AG09309 (cell line): ENCODE data around the gene LCN6.
"Not testable (repeated sequence)": the region's sequence is repeated elsewhere in the genome, so short reads cannot be mapped to it uniquely, and the experiment has no call there.

ENCODE experiments used
- DNase-seq: peaks from one replicate; pipeline ENCODE4 v3.0.0-alpha.2; 2010; ENCODE audit warnings: low read depth
- H3K4me3 ChIP-seq: 2 replicates; pipeline ENCODE4 v1.5.1; 2011; ENCODE audit warnings: mild to moderate bottlenecking, low read depth, low read length, moderate library complexity; ENCODE audit not compliant: control insufficient read depth
- TF ChIP-seq, protein P1 (sequence below): IDR thresholded peaks from 2 replicates; pipeline ENCODE4 v1.5.1; 2011; ENCODE audit warnings: mild to moderate bottlenecking, low read depth, low read length, inconsistent platforms; ENCODE audit not compliant: insufficient read depth, control insufficient read depth; ENCODE audit errors: missing control alignments

The LCN6 gene

DNA sequence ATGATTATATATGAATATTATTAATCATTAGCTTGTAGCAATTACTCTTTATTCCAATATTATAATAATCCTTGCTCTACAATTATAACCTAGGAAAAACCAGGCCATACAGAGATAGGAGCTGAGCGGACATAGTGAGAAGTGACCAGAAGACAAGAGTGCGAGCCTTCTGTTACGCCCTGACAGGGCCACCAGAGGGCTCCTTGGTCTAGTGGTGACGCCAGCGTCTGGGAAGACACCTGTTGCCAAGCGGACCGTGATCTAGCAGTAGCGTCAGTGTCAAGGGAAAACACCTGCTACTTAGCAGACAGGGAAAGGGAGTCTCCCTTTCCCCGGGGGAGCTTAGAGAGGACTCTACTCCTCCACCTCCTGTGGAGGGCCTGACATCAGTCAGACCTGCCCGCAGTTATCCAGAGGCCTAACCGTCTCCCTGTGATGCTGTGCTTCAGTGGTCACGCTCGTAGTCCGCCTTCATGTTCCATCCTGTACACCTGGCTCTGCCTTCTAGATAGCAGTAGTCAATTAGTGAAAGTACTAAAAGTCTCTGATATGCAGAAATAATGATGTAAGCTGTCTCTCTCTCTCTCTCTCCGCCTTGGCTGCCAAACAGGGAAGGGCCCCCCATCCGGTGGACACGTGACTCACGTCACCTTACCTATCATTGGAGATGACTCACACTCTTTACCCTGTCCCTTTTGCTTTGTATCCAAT is 18.2 kb upstream of the LCN6 start:
- DNase-seq, H3K4me3 ChIP-seq: not testable (repeated sequence)
- TF ChIP-seq, protein P1, sequence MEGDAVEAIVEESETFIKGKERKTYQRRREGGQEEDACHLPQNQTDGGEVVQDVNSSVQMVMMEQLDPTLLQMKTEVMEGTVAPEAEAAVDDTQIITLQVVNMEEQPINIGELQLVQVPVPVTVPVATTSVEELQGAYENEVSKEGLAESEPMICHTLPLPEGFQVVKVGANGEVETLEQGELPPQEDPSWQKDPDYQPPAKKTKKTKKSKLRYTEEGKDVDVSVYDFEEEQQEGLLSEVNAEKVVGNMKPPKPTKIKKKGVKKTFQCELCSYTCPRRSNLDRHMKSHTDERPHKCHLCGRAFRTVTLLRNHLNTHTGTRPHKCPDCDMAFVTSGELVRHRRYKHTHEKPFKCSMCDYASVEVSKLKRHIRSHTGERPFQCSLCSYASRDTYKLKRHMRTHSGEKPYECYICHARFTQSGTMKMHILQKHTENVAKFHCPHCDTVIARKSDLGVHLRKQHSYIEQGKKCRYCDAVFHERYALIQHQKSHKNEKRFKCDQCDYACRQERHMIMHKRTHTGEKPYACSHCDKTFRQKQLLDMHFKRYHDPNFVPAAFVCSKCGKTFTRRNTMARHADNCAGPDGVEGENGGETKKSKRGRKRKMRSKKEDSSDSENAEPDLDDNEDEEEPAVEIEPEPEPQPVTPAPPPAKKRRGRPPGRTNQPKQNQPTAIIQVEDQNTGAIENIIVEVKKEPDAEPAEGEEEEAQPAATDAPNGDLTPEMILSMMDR: peak; percentile 27

DNA sequence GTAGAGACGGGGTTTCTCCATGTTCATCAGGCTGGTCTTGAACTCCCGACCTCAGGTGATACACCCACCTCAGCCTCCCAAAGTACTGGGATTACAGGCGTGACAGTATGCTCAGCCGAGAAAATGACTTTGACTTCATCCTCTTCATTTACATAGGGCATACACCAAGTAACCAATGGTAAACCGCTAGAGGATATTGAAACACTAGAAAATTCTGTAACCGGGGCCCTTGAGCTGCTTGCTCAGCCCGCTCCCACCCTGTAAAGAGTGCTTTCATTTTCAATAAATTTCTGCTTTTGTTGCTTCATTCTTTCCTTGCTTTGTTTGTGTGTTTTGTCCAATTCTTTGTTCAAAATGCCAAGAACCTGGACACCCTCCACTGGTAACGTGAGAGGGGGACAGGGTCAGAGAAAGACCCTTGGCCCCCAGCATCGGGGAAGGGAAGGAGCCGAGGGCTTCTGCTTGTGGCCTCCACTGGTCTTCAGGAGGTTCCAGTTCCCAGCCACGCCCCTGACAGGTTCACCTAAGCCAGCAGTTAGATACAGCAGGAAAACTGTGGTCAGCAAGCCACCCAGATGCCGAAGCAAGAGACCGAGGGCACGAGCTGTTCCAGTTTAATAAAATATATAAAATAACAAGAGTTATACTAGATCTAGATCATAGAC is 17.6 kb upstream of the LCN6 start:
- not testable (repeated sequence) for H3K4me3 ChIP-seq

DNA sequence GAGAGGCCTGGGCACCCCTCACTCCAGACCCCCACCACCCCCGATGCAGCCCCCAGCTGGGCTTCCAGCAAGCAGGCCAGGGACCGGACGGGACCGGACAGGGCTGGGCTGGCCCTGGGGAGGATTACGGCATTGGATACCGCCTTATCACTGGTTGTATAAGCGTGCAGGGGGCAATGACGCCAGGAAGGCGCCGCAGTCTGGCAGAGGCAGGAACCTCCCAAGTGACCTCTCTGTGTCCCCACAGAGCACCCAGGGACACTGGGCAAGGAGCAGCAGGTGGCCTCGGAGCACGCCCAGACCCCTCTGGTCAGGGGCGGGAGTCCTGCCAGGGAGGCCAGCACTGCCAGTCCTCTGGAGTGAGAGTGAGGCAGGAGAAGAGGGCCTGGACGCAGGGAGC is 16.7 kb upstream of the LCN6 start:
- H3K4me3 ChIP-seq: no peak overlapping the region
- no peak for DNase-seq
- TF ChIP-seq, protein P1: no peak

More for the DNA sequence above, 17.6 kb upstream of the LCN6 start:
- DNase-seq: not testable (repeated sequence)

DNA sequence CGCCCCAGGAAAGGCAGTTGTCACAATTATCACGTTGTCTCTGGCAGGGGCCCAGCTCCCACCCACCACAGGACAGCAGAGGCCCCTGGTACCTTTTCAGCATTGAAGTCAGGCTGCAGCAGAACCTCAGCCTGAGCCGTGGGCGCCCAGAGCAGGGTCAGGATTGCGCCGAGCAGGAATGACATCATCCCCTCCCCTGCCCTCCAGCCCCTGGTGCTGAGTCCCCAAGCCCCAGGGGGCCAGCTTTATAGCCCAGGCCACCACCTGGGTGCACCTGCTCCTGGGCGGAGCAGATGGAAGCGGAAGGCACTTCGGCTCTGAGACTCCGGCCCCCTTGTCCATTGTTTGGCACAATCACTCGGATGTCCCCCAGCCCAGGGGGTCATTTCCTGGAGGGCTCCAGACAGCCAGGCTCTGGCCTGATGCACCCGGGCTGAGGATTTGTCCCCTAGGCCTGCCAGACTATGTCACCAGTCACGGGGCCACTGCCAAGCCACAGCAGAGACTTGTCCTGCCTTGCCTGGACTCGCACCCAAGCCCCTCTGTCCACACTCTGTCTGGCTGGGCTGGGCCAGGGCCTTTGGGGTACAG is 16.1 kb upstream of the LCN6 start, which contains the start of gene LCN15:
TSS of gene LCN15 (minus strand) at position 218 of the 591 bp plus-strand sequence. CDS start at position 188, 30 bp downstream.
- TF ChIP-seq, protein P1: no peak
- no peak within 1 kb of the TSS for H3K4me3 ChIP-seq
- DNase-seq: no peak

DNA sequence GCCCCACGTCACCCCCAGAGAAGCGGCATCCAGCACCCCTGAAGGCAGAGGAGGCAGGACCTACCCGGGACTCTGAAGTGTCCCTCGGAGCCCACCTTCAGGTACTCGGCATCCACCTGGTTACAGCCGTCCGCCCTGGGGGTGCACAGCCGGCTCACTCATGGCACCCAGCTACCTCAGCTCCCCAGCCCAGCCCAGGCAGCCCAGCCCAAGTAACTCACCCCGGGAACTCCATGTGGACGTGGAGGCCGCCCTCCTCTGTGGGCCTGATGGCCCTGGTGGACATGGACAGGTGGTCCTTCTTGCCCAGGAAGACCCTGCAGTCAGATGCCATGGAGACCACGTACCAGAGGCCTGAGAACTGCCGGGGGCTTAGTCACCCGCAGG is 15.3 kb upstream of the LCN6 start:
- TF ChIP-seq, protein P1: no peak
- no peak for DNase-seq
- H3K4me3 ChIP-seq: no peak overlapping the region

DNA sequence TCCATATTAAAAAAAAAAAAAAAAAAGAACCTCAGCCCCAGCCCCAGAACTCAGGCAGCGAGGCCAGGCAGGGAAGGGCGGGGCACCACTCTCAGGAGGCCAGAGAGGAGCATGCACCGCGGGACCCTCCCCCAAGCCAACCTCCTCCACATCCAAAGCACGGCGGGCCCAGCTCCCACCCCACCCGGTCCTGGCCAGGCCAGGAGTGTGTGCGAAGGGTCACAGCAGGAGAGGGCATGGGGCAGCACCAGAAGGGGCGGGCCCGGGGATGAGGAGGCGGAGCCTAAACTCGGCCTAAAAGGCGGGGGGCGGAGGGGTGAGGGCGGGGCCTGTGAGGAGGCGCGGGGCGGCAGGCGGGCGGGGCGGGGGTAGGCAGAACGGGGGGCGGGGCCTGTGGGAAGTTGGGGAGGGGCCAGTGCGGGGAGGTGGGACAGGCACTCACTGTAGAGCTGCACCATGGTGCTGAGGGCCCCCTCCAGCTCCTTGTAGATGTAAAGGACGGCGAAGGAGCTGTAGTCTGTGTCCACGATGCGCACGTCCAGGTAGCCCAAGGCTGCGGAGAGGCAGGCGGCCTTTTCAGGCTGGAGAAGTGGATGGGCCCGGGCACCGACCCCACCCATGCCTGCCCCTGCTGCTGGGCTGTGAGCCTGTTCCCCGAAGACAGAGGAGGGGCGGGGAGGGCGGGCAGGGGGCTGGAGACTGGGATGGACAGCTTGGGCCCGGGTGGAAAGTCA is 14.8 kb upstream of the LCN6 start:
- TF ChIP-seq, protein P1: no peak
- H3K4me3 ChIP-seq: no peak overlapping the region
- no peak for DNase-seq

DNA sequence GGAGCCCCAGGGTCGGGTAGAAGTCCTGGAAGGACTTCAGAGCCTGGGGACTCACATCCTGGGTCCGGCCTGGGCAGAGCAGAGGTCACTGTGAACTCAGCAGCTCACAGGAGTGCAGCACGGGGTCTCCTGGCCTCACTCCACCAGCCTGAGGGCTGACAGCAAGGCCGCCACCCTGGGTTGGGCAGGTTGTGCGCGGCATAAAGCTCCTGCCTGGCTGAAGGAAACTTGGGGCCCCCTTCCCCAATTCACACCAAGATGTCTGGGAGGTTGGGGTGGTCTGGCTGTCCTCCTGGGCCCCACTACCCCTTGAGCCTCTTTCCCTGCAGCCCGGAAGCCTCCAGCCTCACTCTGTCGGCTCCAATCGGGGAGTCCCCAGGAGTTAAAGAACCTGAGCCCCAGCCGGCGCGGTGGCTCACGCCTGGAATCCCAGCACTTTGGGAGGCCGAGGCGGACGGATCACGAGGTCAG is 13.9 kb upstream of the LCN6 start:
- DNase-seq: no peak
- H3K4me3 ChIP-seq: no peak overlapping the region
- TF ChIP-seq, protein P1: no peak
